ENCODE measurements around the gene SCAMP4.

The SCAMP4 gene

GRCh38 chr19:1920644-1921043 is 15.4 kb downstream of the SCAMP4 start:
- no peak for TF ChIP-seq CTCF (IDR thresholded peaks at IDR 0.05)

- TF ChIP-seq CTCF (IDR thresholded peaks at IDR 0.05): no peak
Measured at GRCh38 chr19:1921326-1921725, 16.1 kb downstream of the SCAMP4 start.

GRCh38 chr19:1921825-1922224 is 16.6 kb downstream of the SCAMP4 start:
- no peak for TF ChIP-seq CTCF (IDR thresholded peaks at IDR 0.05)

- TF ChIP-seq CTCF (IDR thresholded peaks at IDR 0.05): no peak
Measured at GRCh38 chr19:1922803-1923202, 17.6 kb downstream of the SCAMP4 start.

GRCh38 chr19:1923319-1923718 is 18.1 kb downstream of the SCAMP4 start:
- TF ChIP-seq CTCF (IDR thresholded peaks at IDR 0.05): no peak

- TF ChIP-seq CTCF (IDR thresholded peaks at IDR 0.05): no peak
Measured at GRCh38 chr19:1924320-1924961, 19.2 kb downstream of the SCAMP4 start.

- TF ChIP-seq CTCF (IDR thresholded peaks at IDR 0.05): no peak
Measured at GRCh38 chr19:1925544-1925943, 20.3 kb downstream of the SCAMP4 start.

Measured in LNCAP (cell line).